Natural killer cell (primary cell): ENCODE results near the gene TNRC6A. TPM values are rescaled to one million over a fixed set of nuclear protein-coding genes. Genes with fewer than 3 reads are reported as not detected.

Experiments used
- ATAC-seq, 3 donors: fragments of 150-1000 bp in 2 of 3; fragments of 200-7000 bp in 1 of 3; cut with Tn5 transposase; 1 replicate in 1 of 3; 2 replicates in 2 of 3; pipeline ENCODE4 v1.10.0; 2021; ENCODE audit warnings: mild to moderate bottlenecking in 2 of 3, moderate library complexity in 2 of 3
- DNase-seq, 2 donors: peaks; one replicate each; pipeline versions ENCODE4 v3.0.0 to v3.0.0-alpha.2; 2013 to 2021; ENCODE audit warnings: mixed read lengths in 1 of 2
- H3K27ac ChIP-seq: one replicate; pipeline ENCODE4 v1.5.1; 2013; ENCODE audit warnings: mild to moderate bottlenecking, low read length
- H3K27me3 ChIP-seq: one replicate; pipeline ENCODE4 v1.6.1; 2013; ENCODE audit warnings: low read length; ENCODE audit not compliant: control insufficient read depth, insufficient read depth
- H3K36me3 ChIP-seq: one replicate; pipeline ENCODE4 v1.6.1; 2013; ENCODE audit warnings: low read length; ENCODE audit not compliant: control insufficient read depth, insufficient read depth
- H3K4me1 ChIP-seq: one replicate; pipeline ENCODE4 v1.6.1; 2013; ENCODE audit warnings: low read length; ENCODE audit not compliant: control insufficient read depth, insufficient read depth
- H3K4me3 ChIP-seq: one replicate; pipeline ENCODE4 v1.5.1; 2013; ENCODE audit warnings: low read length
- H3K9me3 ChIP-seq: one replicate; pipeline ENCODE4 v1.6.1; 2013; ENCODE audit warnings: low read length; ENCODE audit not compliant: control insufficient read depth, insufficient read depth
- H3K27ac Mint-ChIP-seq, 2 donors: one replicate each; pipeline ENCODE4 v1.8.0; 2022; ENCODE audit warnings: mild to moderate bottlenecking in 2 of 2, mixed read lengths in 2 of 2, moderate library complexity in 1 of 2
- H3K27me3 Mint-ChIP-seq, 2 donors: one replicate each; pipeline ENCODE4 v1.8.0; 2022; ENCODE audit warnings: low read depth in 2 of 2, mixed read lengths in 2 of 2
- H3K36me3 Mint-ChIP-seq: one replicate; pipeline ENCODE4 v1.8.0; 2022; ENCODE audit warnings: mixed read lengths
- H3K4me1 Mint-ChIP-seq, 2 donors: one replicate each; pipeline ENCODE4 v1.8.0; 2022; ENCODE audit warnings: mixed read lengths in 2 of 2
- H3K4me3 Mint-ChIP-seq: one replicate; pipeline ENCODE4 v1.8.0; 2022; ENCODE audit warnings: mild to moderate bottlenecking, moderate library complexity, mixed read lengths
- H3K9me3 Mint-ChIP-seq, 2 donors: one replicate each; pipeline ENCODE4 v1.8.0; 2022; ENCODE audit warnings: mixed read lengths in 2 of 2
- CTCF ChIP-seq: fragments of 200-600 bp; IDR thresholded peaks from one replicate; pipeline ENCODE4 v1.8.0; 2022; ENCODE audit warnings: antibody characterized with exemption
- WGBS: methylation state at CpG from one replicate; pipeline ENCODE4 v1.1.7; 2013; ENCODE audit warnings: missing lambda C conversion rate; ENCODE audit not compliant: insufficient coverage; 5-methylcytosine and 5-hydroxymethylcytosine counted together
- intact Hi-C: fragments of 100-400 bp; cut with micrococcal nuclease; formaldehyde crosslinking; loops from one replicate; pipeline ENCODE4 v1.14.2; 2022
- total RNA-seq, 4 donors: library from RNA; stranded (reverse); fragments of 120-200 nt in 1 of 4; gene quantifications; one replicate each; pipeline versions ENCODE4 v1.2.3 to v1.2.4, GENCODE V29; 2013 to 2022

The TNRC6A gene
- total RNA-seq, 3 donors from 2014 or later (not counting 1 experiment from before 2014, with no cell fraction given): 53.9 to 68.5 (median 66.3) TPM

- no peaks in the 10 kb centered on the region for H3K36me3 ChIP-seq
- TF ChIP-seq CTCF: no peak
- 65% methylated on average over 8 of the region's 9 CpGs for WGBS
- DNase-seq: no peak
- Mint-ChIP-seq H3K27ac (no peak overlapping the region), H3K4me1 (no peaks in the 10 kb centered on the region), H3K36me3 (no peaks in the 10 kb centered on the region), H3K4me3 (no peak overlapping the region), H3K27me3 (no peaks in the 10 kb centered on the region), H3K9me3 (no peaks in the 10 kb centered on the region)
- H3K4me3 ChIP-seq: no peak overlapping the region
- no peak overlapping the region for H3K27ac ChIP-seq
- no peaks in the 10 kb centered on the region for H3K9me3 ChIP-seq
- no peak for ATAC-seq
- no peaks in the 10 kb centered on the region for H3K4me1 ChIP-seq
- no peaks in the 10 kb centered on the region for H3K27me3 ChIP-seq
- intact Hi-C loops: no loop called here
Observed at GRCh38 chr16:24850289-24850938, 121.0 kb downstream of the TNRC6A start.

- no peak for TF ChIP-seq CTCF
Observed at GRCh38 chr16:24851700-24852099, 122.2 kb downstream of the TNRC6A start.

GRCh38 chr16:24852281-24852721 lies 122.8 kb downstream of the TNRC6A start:
- H3K4me1 Mint-ChIP-seq: no peaks in the 10 kb centered on the region
- Histone ChIP-seq H3K36me3 (no peaks in the 10 kb centered on the region), H3K27ac (no peak overlapping the region), H3K4me1 (no peaks in the 10 kb centered on the region), H3K4me3 (no peak overlapping the region), H3K9me3 (no peaks in the 10 kb centered on the region), H3K27me3 (no peaks in the 10 kb centered on the region)
- no peaks in the 10 kb centered on the region for H3K27me3 Mint-ChIP-seq
- intact Hi-C loops: no loop called here
- WGBS: 78% methylated on average over 8 of the region's 8 CpGs
- H3K36me3 Mint-ChIP-seq: no peaks in the 10 kb centered on the region
- H3K27ac Mint-ChIP-seq: no peak overlapping the region
- ATAC-seq (no peak), DNase-seq (no peak)
- no peaks in the 10 kb centered on the region for H3K9me3 Mint-ChIP-seq
- TF ChIP-seq CTCF: no peak
- H3K4me3 Mint-ChIP-seq: no peak overlapping the region

More at GRCh38 chr16:24851700-24852099, 122.2 kb downstream of the TNRC6A start:
- Mint-ChIP-seq H3K27ac (no peak overlapping the region), H3K4me1 (no peaks in the 10 kb centered on the region), H3K27me3 (no peaks in the 10 kb centered on the region), H3K36me3 (no peaks in the 10 kb centered on the region), H3K9me3 (no peaks in the 10 kb centered on the region), H3K4me3 (no peak overlapping the region)
- 73% methylated on average over 5 of the region's 8 CpGs for WGBS
- intact Hi-C loops: no loop called here
- H3K36me3 ChIP-seq: no peaks in the 10 kb centered on the region
- no peaks in the 10 kb centered on the region for H3K27me3 ChIP-seq
- no peak for ATAC-seq
- no peaks in the 10 kb centered on the region for H3K4me1 ChIP-seq
- no peak for DNase-seq
- H3K4me3 ChIP-seq: no peak overlapping the region
- H3K9me3 ChIP-seq: no peaks in the 10 kb centered on the region
- no peak overlapping the region for H3K27ac ChIP-seq
